ENCODE results near the gene ATP5F1D.

GRCh38 chr19:1244693-1245451 lies 3.3 kb downstream of the ATP5F1D start:
- TF ChIP-seq GATA2 (IDR thresholded peaks at IDR 0.05; ENCODE audit: low read depth, low read length) (no peak), GATA3 (IDR thresholded peaks at IDR 0.05; ENCODE audit: low read depth, low read length) (no peak)

All from SH-SY5Y (cell line).